HEK293T (cell line): ENCODE results near the gene SPRR2F.

Experiments used
- CTBP1 ChIP-seq: fragments of 450-650 bp; IDR thresholded peaks from 2 replicates; pipeline ENCODE4 v1.6.1; 2016; ENCODE audit warnings: borderline replicate concordance
- ELF4 ChIP-seq: fragments of 450-650 bp; IDR thresholded peaks from 2 replicates; pipeline ENCODE4 v1.6.1; 2017; ENCODE audit warnings: antibody characterized with exemption
- FOXA1 ChIP-seq: fragments of 450-650 bp; IDR thresholded peaks from 2 replicates; pipeline ENCODE4 v1.6.1; 2016; ENCODE audit warnings: mild to moderate bottlenecking
- HDGF ChIP-seq: fragments of 450-650 bp; IDR thresholded peaks from 2 replicates; pipeline ENCODE4 v1.6.1; 2017; ENCODE audit warnings: antibody characterized with exemption, borderline replicate concordance
- SP1 ChIP-seq: fragments of 450-650 bp; IDR thresholded peaks from 2 replicates; pipeline ENCODE4 v1.6.1; 2017
- TARDBP ChIP-seq: fragments of 450-650 bp; IDR thresholded peaks from 2 replicates; pipeline ENCODE4 v1.6.1; 2016

GRCh38 chr1:153119491-153119971, 6.2 kb upstream of the SPRR2F start:
- TF ChIP-seq CTBP1 = no peak
- TF ChIP-seq TARDBP = no peak
- TF ChIP-seq ELF4 = no peak
- TF ChIP-seq SP1 = no peak
- no peak for TF ChIP-seq FOXA1
- TF ChIP-seq HDGF = no peak
